ENCODE measurements around the gene WASHC4. TPM values are rescaled to one million over a fixed set of nuclear protein-coding genes. Genes with fewer than 3 reads are reported as not detected.
"Not testable (repeated sequence)": the region's sequence is repeated elsewhere in the genome, so short reads cannot be mapped to it uniquely, and the experiment has no call there.

WASHC4 gene
- total RNA-seq, 2 experiments from 2014 or later, result 28.7 to 29.2 TPM

DNA sequence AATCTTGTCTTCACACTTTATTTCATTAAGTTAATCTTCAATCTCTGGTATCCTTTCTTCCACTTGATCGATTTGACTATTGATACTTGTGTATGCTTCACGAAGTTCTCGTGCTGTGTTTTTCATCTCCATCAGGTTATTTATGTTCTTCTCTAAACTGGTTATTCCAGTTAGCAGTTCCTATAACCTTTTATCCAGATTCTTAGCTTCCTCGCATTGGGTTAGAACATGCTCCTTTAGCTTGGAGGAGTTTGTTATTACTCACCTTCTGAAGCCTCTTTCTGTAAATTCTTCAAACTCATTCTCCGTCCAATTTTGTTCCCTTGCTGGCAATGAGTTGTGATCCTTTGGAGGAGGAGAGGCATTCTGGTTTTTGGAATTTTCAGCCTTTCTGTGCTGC, 76.4 kb downstream of the WASHC4 start:
- Mint-ChIP-seq H3K9me3 (peaks cover 16% of the 10 kb centered on the region), H3K36me3 (ENCODE audit: low read depth) (peaks cover 74% of the 10 kb centered on the region)
- intact Hi-C loops (cut with micrococcal nuclease); POLR2A ChIA-PET; ATAC-seq; CTCF ChIA-PET; H3K27ac Mint-ChIP-seq; H3K4me3 Mint-ChIP-seq; DNase-seq; H3K27me3 Mint-ChIP-seq; H3K4me1 Mint-ChIP-seq (ENCODE audit: low read depth): not testable (repeated sequence)

DNA sequence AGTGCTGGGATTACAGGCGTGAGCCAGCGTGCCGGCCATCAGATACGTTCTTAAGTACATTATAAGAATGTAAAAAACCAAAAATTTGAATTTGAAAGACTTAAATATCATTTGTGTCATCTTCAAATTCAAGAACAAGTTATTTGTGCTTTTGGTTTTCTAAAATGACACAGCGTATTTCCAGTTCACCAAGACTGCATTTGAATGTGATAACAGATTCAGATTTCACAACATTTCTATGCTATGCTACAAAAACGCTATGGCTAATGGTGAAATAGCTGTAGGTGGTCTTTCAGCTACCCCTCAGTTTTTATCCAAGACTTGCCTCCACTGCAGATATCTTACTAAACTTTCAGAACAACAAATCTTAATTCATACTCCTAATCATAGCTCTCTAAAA, 81.8 kb downstream of the WASHC4 start:
- Mint-ChIP-seq H3K4me3 (no peak overlapping the region), H3K9me3 (no peaks in the 10 kb centered on the region), H3K36me3 (ENCODE audit: low read depth) (peaks cover 33% of the 10 kb centered on the region), H3K27ac (no peak overlapping the region), H3K4me1 (ENCODE audit: low read depth) (no peaks in the 10 kb centered on the region), H3K27me3 (no peaks in the 10 kb centered on the region)
- ChIA-PET POLR2A (interaction anchor here (0.6 kb wide), 1 partner anchor 156 kb away, joined by 3 read pairs; no protein-coding TSS in a partner anchor), CTCF (no interaction called here)
- TF ChIP-seq, protein P1, sequence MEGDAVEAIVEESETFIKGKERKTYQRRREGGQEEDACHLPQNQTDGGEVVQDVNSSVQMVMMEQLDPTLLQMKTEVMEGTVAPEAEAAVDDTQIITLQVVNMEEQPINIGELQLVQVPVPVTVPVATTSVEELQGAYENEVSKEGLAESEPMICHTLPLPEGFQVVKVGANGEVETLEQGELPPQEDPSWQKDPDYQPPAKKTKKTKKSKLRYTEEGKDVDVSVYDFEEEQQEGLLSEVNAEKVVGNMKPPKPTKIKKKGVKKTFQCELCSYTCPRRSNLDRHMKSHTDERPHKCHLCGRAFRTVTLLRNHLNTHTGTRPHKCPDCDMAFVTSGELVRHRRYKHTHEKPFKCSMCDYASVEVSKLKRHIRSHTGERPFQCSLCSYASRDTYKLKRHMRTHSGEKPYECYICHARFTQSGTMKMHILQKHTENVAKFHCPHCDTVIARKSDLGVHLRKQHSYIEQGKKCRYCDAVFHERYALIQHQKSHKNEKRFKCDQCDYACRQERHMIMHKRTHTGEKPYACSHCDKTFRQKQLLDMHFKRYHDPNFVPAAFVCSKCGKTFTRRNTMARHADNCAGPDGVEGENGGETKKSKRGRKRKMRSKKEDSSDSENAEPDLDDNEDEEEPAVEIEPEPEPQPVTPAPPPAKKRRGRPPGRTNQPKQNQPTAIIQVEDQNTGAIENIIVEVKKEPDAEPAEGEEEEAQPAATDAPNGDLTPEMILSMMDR (IDR thresholded peaks at IDR 0.05), result no peak
- no peak for DNase-seq
- no peak for ATAC-seq
- intact Hi-C loops (cut with micrococcal nuclease), result no loop called here

DNA sequence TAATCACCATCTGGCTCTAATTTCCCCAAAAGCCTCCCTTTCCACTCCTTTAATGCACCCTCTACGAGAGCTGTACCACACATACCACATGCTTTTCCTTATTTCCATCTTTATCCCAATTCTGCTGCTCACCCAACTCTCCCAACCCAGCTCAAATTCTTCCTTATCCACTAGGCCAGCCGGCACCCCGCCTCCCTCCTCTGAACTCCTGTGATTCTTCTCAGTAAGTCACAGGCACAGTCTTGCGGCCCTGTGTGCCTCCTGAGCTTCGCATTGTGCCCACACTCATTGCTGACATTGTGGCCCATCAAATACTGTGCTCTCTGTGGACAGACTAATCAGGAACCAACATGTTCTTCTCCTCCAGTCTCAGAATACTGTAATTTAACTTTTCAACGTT, 83.0 kb downstream of the WASHC4 start:
- Mint-ChIP-seq H3K27me3 (no peaks in the 10 kb centered on the region), H3K9me3 (no peaks in the 10 kb centered on the region), H3K27ac (peak overlapping the region; percentile 10), H3K4me1 (ENCODE audit: low read depth) (no peaks in the 10 kb centered on the region), H3K4me3 (no peak overlapping the region), H3K36me3 (ENCODE audit: low read depth) (peaks cover 24% of the 10 kb centered on the region)
- ChIA-PET CTCF (no interaction called here), POLR2A (no interaction called here)
- intact Hi-C loops (cut with micrococcal nuclease), result no loop called here
- TF ChIP-seq, protein P1 (IDR thresholded peaks at IDR 0.05), result no peak
- no peak for ATAC-seq
- no peak for DNase-seq

DNA sequence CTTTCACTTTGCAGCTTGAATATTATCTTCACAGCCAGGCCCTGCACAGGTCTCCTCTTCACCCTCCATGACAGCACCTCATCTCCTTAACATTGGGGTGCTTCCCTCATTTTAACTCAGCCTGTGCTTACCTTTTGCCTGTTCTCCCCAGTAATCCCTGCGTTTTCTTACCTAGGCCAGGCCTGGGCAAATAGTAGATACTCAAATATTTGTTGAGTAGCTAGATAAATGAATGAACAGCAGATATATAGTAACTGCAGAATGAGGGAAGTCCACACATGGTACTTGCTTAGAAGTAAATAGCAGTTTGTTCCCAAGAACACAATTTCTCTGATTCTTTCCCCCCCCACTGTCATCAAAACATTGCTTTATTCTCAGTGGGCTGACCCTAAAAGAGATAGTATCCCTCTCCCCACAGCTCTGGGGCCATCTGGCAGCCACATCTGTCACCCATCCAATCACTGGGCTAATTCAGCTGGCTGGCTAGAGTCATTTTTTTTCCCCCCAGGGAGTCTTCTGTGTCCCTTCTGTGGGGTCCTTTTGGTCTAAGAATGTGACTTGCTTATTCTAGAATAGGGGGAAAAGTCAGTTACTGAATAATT, 85.2 kb downstream of the WASHC4 start:
- Mint-ChIP-seq H3K4me3 (no peak overlapping the region), H3K4me1 (ENCODE audit: low read depth) (no peaks in the 10 kb centered on the region), H3K36me3 (ENCODE audit: low read depth) (peaks cover 18% of the 10 kb centered on the region), H3K9me3 (no peaks in the 10 kb centered on the region), H3K27me3 (no peaks in the 10 kb centered on the region), H3K27ac (no peak overlapping the region)
- ATAC-seq, result no peak
- TF ChIP-seq, protein P1 (IDR thresholded peaks at IDR 0.05), result no peak
- ChIA-PET POLR2A (interaction anchor here (0.6 kb wide), 1 partner anchor 26 kb away, joined by 3 read pairs; no protein-coding TSS in a partner anchor), CTCF (no interaction called here)
- intact Hi-C loops (cut with micrococcal nuclease), result no loop called here
- no peak for DNase-seq

DNA sequence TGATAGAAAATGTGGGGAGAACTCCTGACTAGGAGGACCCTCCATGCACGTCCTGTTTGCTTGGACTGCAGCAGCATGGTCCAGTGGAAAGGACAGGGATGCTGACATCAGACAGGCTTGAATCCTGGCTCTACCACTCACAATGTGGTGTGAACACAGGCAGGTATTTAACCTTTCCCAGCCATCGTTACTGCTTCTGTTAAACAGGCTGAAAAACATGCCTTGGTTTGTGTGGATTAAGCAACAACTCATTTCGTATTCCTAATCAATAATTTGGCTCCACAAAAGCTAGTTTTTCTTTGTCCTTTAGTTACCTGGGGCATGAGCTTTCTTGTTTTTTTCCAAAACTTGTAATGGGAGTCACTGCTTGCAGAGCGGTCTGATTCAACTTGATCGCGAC, 87.4 kb downstream of the WASHC4 start:
- Mint-ChIP-seq H3K4me3 (no peak overlapping the region), H3K9me3 (no peaks in the 10 kb centered on the region), H3K4me1 (ENCODE audit: low read depth) (no peaks in the 10 kb centered on the region), H3K27me3 (no peaks in the 10 kb centered on the region), H3K27ac (no peak overlapping the region), H3K36me3 (ENCODE audit: low read depth) (peaks cover 7% of the 10 kb centered on the region)
- POLR2A ChIA-PET, result no interaction called here
- ATAC-seq (no peak), DNase-seq (no peak)
- TF ChIP-seq, protein P1 (IDR thresholded peaks at IDR 0.05), result no peak
- CTCF ChIA-PET, result no interaction called here
- intact Hi-C loops (cut with micrococcal nuclease), result no loop called here
